Measurements from ENCODE around the gene SGMS1.

DNA sequence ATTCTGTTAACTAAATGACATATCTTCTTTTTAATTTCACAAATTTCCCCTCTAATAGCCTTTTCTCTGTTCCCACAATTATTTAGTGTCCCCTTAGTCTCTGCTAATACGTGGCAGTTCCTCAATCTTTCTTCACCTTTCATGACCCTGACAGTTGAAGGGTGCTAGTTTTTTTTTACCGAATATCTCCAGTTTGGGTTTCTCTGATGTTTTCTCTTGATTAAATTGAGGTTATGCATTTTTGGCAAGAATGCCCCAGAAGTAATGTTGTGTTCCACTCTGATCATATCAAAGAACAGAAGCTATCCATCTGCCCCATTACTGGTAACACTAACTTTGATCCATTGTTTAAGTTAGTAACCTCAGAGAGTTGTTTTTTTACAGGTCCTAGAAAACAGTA lies 238.9 kb downstream of the SGMS1 start:
- TF ChIP-seq POLR2A (IDR thresholded peaks at IDR 0.05) (no peak), CTCF (IDR thresholded peaks at IDR 0.05) (no peak)

Data from vagina (tissue), 2 donors.